GM18507 (cell line): ENCODE results near the gene PRRC1.

Experiments used
- DNase-seq: peaks from one replicate; pipeline ENCODE4 v3.0.0; 2011; ENCODE audit warnings: low read depth; ENCODE audit not compliant: insufficient read length; ENCODE audit errors: extremely low spot score
- FAIRE-seq: peaks from 2 replicates; lab custom pipeline; 2011; peaks lifted over from hg19 to GRCh38; lab: Jason Lieb, UNC

Gene PRRC1

DNA sequence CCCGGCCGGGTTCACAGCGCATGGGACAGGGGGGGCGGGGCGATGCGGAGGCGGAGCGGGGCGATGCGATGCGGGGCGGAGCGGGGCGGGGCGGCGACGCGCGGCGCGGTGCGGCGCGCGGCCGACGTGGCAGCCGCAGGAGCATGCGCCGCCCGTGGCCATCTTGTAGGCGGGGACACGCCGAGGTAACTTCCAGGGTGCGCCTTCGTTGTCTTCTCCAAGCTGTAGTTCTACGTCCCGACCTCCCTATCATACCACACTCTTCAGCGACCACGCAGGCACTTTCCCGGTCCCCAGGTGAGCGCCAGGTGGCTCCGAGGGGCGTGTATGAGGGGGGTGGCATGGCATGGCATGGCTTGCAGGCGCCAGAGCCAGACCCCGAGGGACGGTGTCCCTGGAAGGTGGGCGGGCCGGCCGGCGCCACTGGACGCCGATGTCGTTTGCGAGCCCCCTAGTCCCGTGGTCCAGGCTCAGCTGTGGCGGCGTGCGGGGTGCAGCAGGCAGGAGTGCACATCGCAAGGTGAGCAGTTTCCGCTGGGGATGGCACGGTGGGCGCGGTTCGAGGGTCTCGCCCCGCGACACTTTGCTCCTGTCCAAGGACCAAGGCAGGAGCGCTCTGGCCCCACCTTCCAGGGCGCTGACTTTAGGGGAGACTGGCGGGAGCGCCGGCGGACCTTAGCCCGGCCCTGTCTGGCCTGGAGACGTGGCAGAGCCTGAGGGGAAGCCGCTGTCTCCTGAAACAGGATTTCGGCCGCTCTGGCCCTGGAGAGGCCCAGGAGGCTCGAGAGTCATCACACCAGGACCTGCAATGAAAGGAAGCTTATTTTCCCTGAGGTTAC is at the start of gene PRRC1:
TSS of gene PRRC1 (plus strand) at position 161 of the 839 bp plus-strand sequence. CDS start 5,840 bp downstream, outside the sequence.
- DNase-seq (peak; percentile 67), FAIRE-seq (peak; percentile 76)

DNA sequence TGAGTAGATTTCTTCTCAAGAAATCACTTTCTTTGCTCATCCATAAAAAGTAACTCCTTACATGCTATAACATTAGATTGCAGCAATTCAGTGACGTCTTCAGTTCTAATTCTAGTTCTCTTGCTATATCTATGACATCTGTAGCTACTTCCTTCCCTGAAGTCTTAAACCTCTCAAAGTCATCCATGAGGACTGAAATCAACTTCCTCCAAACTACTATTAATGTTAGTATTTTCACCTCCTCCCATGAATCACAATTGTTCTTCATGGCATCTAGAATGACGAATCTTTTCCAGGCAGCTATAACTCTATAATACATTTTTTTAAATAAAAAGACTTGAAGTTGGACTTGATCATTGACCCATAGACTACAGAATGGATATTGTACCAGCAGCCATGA is 46.2 kb upstream of the PRRC1 start:
- no peak for DNase-seq
- FAIRE-seq = no peak

DNA sequence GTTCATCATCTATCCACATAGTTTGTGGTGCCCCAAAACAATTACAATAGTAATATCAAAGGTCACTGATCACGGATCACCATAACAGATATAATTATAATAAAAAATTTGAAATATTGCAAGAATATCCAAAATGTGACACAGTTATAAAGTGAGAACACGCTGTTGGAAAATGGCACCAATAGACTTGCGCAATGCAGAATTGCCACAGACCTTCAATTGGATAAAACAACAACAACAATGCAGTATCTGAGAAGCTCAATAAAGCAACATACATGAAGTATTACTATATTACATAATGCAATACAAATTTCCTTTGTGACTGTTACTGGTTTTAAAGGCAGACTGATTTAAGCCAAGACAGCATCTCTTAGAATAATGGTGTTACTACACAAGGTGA is 44.7 kb upstream of the PRRC1 start:
- no peak for FAIRE-seq

DNA sequence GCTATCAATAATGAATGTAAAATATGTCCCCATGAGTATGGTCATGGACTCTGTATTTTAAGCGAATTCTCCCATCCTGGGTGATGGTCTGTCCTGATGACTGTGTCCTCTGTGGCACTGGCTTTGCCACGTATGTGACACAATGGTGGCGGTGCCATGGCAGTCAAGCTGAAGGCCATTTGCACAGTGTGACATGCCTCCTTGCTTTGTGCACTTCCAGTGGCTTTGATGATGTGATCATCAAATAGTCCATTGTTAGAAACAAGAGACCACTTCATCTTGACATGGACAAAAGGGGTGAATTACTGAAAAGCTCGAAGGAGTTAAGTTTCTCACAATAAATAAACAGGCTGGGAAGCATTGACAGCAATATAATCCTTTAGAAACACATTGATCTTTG is 31.0 kb upstream of the PRRC1 start:
- no peak for FAIRE-seq

More for the DNA sequence above, 44.7 kb upstream of the PRRC1 start:
- no peak for DNase-seq

DNA sequence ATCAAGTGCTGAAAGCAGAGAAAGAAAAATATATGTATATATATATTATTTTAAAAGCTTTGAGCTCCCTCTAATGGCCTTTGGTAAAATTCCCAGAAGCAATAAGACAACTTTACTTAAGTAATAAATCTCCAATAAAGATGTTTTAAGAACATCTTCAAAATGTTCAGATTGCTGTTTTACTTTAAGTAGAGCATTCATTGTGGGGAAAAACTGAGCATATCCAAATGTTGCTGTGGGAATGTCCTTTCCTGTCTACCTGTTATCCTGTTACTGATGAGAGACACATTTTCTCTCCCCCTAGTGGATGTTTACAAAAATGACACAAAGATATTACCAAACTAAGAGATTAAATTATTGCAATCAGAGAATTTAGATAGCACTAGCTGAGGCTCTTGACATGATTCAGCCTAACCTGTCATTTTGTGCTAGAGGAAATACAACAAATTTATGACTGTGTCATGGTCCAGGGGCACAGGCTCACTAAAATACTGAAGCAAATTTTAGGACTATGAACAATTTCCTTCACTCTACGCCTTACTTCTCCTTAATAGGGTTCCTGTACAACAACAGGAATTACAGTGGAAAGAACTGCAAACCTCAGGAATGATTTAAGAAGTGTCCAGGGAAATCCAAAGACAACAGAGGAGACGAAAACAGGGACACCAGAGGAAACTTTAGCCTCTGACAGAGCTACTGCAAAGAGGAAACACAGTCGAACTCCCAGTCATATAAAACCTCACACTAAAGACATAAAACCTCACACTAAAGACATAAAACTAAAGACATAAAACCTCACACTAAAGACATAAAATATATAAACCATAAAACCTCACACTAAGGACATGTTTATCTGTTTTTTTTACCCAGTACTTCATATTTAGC is 24.3 kb upstream of the PRRC1 start:
- FAIRE-seq = peak; percentile 52
- no peak for DNase-seq

More for the DNA sequence above, 31.0 kb upstream of the PRRC1 start:
- DNase-seq = no peak

DNA sequence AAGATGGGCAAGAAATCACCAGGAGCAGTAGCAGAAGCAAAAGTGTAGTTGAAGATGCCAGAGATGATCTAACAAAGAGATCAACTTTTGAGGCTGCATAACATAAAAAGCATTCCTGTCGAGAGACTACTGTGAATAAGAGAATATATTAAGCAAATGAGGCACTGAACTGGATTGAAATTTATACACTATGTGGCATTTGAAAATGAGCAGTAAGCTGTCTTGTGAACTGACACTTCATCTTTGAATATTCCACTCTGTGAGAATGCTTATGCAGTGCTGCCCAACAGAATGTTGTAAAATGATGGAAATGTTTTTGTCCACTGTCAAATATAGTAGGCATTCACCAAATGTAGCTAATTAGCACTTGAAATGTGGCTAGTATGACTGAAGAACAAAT is 18.9 kb upstream of the PRRC1 start:
- DNase-seq (no peak), FAIRE-seq (no peak)

DNA sequence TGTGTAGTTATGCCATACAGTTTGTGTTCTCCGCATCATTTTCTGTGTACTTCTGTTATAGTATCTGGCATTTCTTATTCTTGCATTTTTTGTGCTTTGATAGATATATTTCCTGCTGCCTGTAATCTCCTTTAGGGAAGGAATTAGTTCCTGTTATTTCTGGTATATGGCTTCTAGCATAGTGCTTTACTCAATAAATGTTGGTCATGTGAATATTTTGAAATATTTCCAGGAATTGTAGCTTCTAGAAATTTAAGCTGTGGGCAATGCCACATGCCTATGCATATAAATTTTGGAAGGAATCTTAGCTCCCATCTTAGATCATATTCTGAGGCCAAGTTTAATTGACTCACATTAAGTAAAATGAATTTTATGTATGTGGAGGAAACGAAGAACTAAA is 11.5 kb upstream of the PRRC1 start:
- FAIRE-seq (no peak), DNase-seq (no peak)

DNA sequence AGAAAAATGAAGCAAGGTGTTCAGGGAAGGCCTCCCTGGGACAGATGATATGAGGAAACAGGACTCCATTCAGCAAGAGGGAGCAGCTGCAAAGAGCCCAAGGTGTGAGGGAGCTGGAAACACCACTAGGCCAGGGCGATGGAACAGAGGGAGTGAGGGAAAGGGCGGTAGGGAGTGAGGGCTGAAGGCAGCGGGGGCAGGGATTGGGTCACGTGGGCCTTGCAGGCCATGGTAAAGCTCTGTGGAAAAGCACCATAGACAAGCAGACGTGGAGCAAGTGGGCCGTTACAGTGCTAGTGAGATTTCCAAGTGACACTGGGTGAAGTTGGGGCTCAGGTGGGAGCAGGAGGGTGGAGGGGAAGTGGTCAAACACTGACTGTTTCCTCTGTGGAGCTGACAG is 10.8 kb upstream of the PRRC1 start:
- FAIRE-seq (no peak), DNase-seq (no peak)

DNA sequence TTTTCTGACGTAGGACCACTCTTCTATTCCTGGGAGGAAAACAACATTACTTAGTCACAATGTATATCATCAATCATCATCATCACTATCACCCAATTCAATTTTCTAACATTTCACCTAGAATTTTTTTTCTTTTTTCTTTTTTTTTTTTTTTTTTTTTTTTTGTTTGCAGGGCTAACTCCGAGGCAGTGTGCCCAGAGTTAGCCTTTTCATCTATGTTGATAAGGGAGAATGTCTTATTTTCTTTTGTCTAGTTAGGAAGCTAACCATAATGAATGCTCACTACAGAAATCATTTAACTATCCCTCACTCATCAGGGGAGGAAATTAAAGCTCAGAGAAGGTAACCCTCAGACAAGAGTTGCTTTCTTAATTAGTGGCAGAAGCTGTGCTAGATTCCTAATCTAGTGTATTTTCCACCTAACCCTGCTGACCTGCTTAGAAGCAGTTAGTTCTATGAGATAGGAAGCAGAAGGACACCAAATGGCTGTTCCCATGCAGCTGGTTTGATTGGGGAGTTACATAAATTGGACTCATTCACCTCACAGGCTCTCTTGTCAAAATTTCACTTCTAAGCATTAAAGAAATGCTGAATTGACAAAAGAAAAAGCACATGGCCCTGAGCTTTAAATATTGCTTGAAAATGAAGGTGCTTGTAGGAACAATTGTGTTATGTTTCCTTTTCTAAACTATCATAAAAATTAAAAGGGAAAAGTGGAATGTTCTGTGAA is 8.6 kb upstream of the PRRC1 start:
- no peak for FAIRE-seq
- no peak for DNase-seq

DNA sequence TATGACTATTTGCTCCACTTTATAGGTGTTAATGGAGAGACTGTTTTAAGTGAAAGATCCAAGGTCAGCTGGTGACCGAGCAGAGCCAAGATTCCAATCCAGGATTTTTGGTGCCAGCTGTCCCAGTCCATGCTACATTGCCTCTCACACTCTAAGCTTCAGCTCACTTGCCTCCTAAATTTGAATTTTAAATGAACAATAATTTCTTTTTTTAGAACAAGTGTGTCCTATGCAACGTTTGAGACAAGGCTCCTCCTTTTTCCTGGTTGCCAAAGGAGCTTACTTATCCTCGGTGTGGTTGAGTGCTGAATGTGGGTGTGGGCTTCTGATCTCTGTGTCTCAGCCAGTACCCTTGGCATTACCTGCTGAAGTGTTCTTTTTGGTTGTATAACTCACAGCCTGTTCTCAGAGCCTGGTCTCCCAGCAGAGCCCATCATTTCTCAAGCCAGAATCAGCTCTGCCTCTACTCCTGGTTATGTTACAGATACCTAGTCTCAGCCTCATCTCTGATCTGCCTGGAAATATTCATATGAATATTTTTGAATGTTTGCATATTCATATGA is 4.0 kb upstream of the PRRC1 start:
- FAIRE-seq (no peak), DNase-seq (no peak)

DNA sequence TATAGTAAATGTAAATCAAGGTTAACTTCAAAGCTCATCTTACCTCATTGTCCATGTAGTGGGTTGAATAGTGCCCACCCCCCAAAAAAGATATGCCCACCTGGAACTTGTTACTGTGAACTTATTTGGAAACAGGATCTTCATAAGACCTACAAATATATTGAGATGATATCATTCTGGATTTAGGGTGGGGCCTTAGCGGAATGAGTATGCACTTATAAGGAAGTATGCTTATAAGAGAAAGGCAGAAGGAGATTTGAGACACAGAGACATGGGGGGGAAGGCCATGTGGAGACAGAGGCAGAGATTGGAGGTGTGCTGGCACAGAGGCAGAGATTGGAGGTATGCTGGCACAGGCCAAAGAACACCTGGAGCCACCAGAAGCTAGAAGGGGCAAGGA is 2.6 kb upstream of the PRRC1 start:
- FAIRE-seq (no peak), DNase-seq (no peak)

DNA sequence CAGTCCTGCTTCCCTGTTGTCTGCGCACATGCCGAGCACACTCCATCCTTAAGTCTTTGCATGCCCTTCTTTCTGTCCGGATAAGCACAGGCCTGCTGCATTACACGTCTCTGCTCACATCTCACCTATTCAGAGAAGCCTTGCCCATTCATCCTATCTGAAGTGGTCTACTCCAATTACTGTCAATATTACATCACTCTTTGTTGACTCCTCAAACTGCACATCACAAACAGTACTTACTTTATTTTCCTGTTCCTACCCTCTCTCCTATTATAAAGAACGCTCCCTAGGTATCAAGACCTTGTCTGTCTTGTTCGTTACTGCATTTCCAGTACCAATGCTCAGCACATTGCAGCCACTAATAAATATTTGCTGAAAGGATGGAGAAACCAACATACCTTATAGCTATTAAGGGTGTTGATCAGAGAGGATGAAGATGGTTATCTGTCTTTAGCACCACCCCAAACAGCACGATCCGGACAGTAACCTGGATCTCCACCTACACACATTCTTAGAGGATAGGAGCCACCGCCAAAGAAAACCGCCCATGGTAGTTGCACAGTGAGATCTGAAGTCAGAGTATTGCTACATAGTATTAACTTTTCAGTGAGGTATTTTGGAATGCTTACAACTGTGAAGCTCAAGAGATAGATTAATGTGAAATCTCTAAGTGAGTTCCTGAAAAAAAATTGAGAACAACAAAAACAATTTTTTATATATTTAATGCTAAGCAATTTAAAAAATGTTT is 1.6 kb upstream of the PRRC1 start:
- DNase-seq (no peak), FAIRE-seq (no peak)

DNA sequence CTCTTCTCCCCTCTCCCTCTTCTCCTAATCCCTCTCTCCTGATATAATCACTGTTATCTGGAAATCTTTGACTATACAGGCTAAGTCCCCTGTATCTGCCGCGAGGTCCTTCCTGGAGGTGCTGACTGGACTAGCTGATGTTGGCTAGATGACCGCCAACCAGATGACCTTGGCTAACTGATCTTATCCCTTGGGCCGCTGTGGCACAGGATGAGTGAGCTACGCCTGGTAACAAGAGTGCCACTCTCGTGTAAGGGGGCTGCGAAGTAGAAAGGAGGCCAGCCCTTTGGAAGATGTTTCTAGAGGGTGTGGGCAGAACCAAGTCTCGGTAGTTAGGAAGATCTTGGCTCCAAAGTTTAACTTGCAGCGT is 345 bp upstream of the PRRC1 start:
- DNase-seq (no peak), FAIRE-seq (no peak)

DNA sequence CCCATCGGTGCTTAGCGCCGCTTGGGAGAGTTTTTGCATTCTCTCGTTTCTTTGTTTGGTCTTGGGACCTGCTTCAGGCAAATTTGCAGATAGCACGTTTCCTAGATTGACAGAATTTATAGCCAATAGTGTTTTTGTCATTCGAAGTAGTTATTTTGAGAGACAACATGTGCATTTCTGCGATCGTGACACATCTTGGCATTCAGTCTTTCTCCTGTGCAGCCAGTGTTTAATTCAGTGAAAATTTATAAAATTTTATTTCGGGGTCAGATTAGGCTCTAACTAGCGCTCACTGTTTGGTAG is 830 bp downstream of the PRRC1 start:
- FAIRE-seq = peak; percentile 67
- DNase-seq = no peak

DNA sequence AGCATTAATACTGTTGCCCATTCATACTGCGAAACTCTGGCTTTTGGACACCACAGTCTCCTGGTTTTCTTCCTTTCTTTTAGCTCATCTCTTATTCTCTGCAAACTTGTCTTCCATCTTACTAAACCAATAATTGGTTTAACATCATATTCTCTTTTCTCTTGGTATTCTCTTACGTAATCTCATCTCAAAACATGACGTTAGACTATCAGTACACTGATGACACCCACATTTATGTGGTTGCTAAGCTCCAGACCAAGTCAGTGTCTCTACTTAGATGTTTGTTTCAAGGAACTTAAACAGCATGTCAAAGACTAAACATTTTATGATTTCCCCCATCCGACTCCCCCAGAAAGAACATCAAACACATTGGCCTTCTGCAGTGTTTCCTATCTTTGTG is 2.1 kb downstream of the PRRC1 start:
- FAIRE-seq (no peak), DNase-seq (no peak)

DNA sequence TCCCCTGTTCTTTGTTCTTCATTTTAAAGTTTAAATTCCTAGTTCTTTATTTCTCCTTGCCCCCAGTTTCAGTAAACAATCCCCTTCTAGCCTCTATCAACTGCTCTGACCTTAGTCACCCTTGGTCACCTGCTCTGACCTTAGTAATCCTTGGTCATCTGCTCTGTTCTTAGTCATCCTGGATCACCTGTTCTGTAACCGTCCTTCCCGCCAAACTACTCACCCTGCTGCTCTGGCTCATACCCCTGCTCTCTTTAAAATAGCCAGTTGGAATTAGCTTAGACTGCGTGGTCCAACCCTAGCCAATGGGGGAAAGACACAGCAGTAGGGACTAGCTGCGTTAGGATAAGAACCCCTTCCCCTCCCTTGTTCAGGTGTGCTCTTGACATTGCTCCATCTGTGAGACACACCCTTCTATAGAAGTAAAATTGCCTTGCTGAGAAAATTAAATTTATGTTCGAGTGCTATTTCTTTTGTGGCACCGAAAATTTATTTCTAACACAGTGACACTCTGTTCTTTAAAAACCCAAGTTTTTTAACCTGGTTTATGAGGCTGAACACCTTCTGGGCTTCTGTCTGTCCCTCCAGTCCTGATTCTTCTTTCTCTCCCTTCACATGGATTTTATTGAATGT is 3.8 kb downstream of the PRRC1 start:
- DNase-seq = no peak
- no peak for FAIRE-seq

DNA sequence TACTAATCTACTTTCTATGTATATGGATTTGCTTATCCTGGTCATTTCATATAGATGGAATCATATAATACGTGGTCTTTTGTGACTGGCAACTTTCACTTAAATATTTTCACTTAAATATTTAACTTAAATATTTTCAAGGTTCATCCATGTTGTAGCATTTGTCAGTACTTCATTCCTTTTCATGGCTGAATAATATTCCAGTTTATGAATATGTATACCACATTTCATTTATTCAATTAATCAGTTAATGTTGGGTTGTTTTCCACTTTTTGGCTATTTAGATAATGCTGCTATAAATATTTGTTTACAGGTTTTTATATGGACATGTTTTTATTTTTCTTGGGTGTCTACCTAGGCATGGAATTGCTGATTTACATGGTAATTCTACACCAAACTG is 7.7 kb downstream of the PRRC1 start:
- no peak for DNase-seq
- no peak for FAIRE-seq

DNA sequence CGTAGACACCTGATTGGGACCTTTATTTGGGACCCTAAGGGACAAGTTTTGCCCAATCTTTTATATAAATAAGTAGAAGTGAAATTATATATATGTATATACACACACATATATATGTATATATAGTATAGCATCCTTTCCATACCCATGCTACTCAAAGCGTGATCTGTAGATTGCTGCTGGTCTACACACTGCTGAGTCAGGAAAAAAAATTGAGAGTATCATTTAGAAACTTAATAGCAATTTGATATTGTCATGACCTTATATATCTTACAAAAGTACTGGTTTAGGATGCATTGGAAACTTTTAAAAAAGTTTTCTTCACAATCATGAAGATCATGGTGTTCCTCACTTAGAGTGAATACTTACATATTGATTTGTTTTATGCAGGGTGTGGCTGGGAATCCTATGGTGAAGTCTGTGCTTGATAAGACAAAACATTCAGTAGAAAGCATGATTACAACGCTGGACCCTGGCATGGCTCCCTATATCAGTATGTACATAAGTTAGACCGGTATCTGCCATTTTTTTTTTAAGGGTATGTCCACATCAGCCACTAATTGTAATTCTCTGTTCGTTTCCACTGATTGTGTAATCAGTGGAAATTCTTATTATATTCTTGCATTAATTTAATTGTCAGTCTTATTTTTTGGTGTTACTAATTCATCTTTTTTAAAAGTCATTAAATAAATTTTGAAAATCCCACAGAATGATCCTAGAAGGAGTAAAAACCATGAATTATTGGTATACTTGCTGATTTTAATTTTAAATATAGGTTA is 12.7 kb downstream of the PRRC1 start:
- DNase-seq = no peak
- no peak for FAIRE-seq
